SU-DHL-6 (cell line): ENCODE data around the gene SCFD2.

Source experiments
- CTCF ChIP-seq: fragments of 200-600 bp; sonication (generic); IDR thresholded peaks from one replicate; pipeline ENCODE4 v1.5.1; 2017; ENCODE audit warnings: antibody characterized with exemption, mild to moderate bottlenecking, low read length, moderate library complexity; ENCODE audit not compliant: insufficient read depth, poor library complexity, severe bottlenecking
- EZH2phosphoT487 ChIP-seq: fragments of 200-600 bp; sonication (generic), shearing (Covaris generic); conservative IDR thresholded peaks from 2 replicates; pipeline ENCODE4 v1.6.1; 2018; ENCODE audit warnings: mild to moderate bottlenecking, antibody characterized with exemption, low read length, moderate library complexity, mixed read lengths

- no peak for TF ChIP-seq CTCF
- no peak for TF ChIP-seq EZH2phosphoT487
Observed at GRCh38 chr4:53192496-53192895, 173.4 kb downstream of the SCFD2 start.
